ENCODE data around the gene PFKFB3. TPM values are rescaled to one million over a fixed set of nuclear protein-coding genes. Genes with fewer than 3 reads are reported as not detected.
"Not testable (repeated sequence)": the region's sequence is repeated elsewhere in the genome, so short reads cannot be mapped to it uniquely, and the experiment has no call there.

The PFKFB3 gene
- total and polyA plus RNA-seq, 2 experiments from 2014 or later, result 21.6 to 26.2 TPM

- Histone ChIP-seq H3K27ac (no peak overlapping the region), H3K9me2 (replicated peaks; ENCODE audit: insufficient read depth) (no peaks in the 10 kb centered on the region), H3K27me3 (no peaks in the 10 kb centered on the region), H3K4me3 (no peak overlapping the region), H3K79me2 (no peaks in the 10 kb centered on the region), H4K20me1 (ENCODE audit: insufficient read depth, poor library complexity, severe bottlenecking) (no peaks in the 10 kb centered on the region), H3K36me3 (replicated peaks; ENCODE audit: insufficient read depth, low read depth) (no peaks in the 10 kb centered on the region), H3K4me2 (no peak overlapping the region), H2AFZ (no peak overlapping the region), H3K9me3 (ENCODE audit: low read depth) (no peaks in the 10 kb centered on the region), H3K4me1 (ENCODE audit: insufficient read depth) (no peaks in the 10 kb centered on the region)
- no peak for DNase-seq (ENCODE audit: low spot score)
- 97% methylated on average over 11 of the region's 11 CpGs for WGBS (ENCODE audit: low lambda C conversion rate, missing lambda C conversion rate)
- TF ChIP-seq EZH2 (IDR thresholded peaks at IDR 0.05; ENCODE audit: borderline replicate concordance) (no peak), CTCF (IDR thresholded peaks at IDR 0.05; ENCODE audit: poor library complexity) (no peak), EZH2phosphoT487 (IDR thresholded peaks at IDR 0.05; ENCODE audit: low read depth, severe bottlenecking, unreplicated experiment) (no peak)
Measured at GRCh38 chr10:6247041-6247712, 44.4 kb downstream of the PFKFB3 start.

- not testable (repeated sequence) for H3K9me3 ChIP-seq (ENCODE audit: low read depth); H3K4me2 ChIP-seq; DNase-seq (ENCODE audit: low spot score); H3K4me3 ChIP-seq; H3K9me2 ChIP-seq (replicated peaks; ENCODE audit: insufficient read depth); H3K79me2 ChIP-seq; H3K4me1 ChIP-seq (ENCODE audit: insufficient read depth); H3K36me3 ChIP-seq (replicated peaks; ENCODE audit: insufficient read depth, low read depth); H3K27me3 ChIP-seq; H4K20me1 ChIP-seq (ENCODE audit: insufficient read depth, poor library complexity, severe bottlenecking); H2AFZ ChIP-seq; H3K27ac ChIP-seq
- 98% methylated on average over 8 of the region's 8 CpGs for WGBS (ENCODE audit: low lambda C conversion rate, missing lambda C conversion rate)
Measured at GRCh38 chr10:6248908-6249307, 46.2 kb downstream of the PFKFB3 start.

- 100% methylated on average over 1 of the region's 1 CpG for WGBS (ENCODE audit: low lambda C conversion rate, missing lambda C conversion rate)
- Histone ChIP-seq H3K9me2 (replicated peaks; ENCODE audit: insufficient read depth) (no peaks in the 10 kb centered on the region), H3K27me3 (no peaks in the 10 kb centered on the region), H4K20me1 (ENCODE audit: insufficient read depth, poor library complexity, severe bottlenecking) (no peaks in the 10 kb centered on the region), H3K9me3 (ENCODE audit: low read depth) (no peaks in the 10 kb centered on the region), H3K36me3 (replicated peaks; ENCODE audit: insufficient read depth, low read depth) (no peaks in the 10 kb centered on the region), H3K4me3 (no peak overlapping the region), H3K27ac (no peak overlapping the region), H2AFZ (no peak overlapping the region), H3K4me1 (ENCODE audit: insufficient read depth) (no peaks in the 10 kb centered on the region), H3K79me2 (no peaks in the 10 kb centered on the region), H3K4me2 (no peak overlapping the region)
- TF ChIP-seq EZH2phosphoT487 (IDR thresholded peaks at IDR 0.05; ENCODE audit: low read depth, severe bottlenecking, unreplicated experiment) (no peak), CTCF (IDR thresholded peaks at IDR 0.05; ENCODE audit: poor library complexity) (no peak), EZH2 (IDR thresholded peaks at IDR 0.05; ENCODE audit: borderline replicate concordance) (no peak)
- no peak for DNase-seq (ENCODE audit: low spot score)
Measured at GRCh38 chr10:6249698-6250097, 47.0 kb downstream of the PFKFB3 start.

- TF ChIP-seq CTCF (IDR thresholded peaks at IDR 0.05; ENCODE audit: poor library complexity), result no peak
- TF ChIP-seq EZH2phosphoT487 (IDR thresholded peaks at IDR 0.05; ENCODE audit: low read depth, severe bottlenecking, unreplicated experiment), result no peak
- no peak for TF ChIP-seq EZH2 (IDR thresholded peaks at IDR 0.05; ENCODE audit: borderline replicate concordance)
- DNase-seq (ENCODE audit: low spot score), result no peak
- 82% methylated on average over 6 of the region's 6 CpGs for WGBS (ENCODE audit: low lambda C conversion rate, missing lambda C conversion rate)
- no peak overlapping the region for H3K4me2 ChIP-seq
- no peaks in the 10 kb centered on the region for H3K27me3 ChIP-seq
- H3K9me2 ChIP-seq (replicated peaks; ENCODE audit: insufficient read depth), result no peaks in the 10 kb centered on the region
- H3K4me1 ChIP-seq (ENCODE audit: insufficient read depth), result no peaks in the 10 kb centered on the region
- H3K4me3 ChIP-seq, result no peak overlapping the region
- no peak overlapping the region for H2AFZ ChIP-seq
- no peaks in the 10 kb centered on the region for H3K36me3 ChIP-seq (replicated peaks; ENCODE audit: insufficient read depth, low read depth)
- H3K79me2 ChIP-seq, result no peaks in the 10 kb centered on the region
- H3K9me3 ChIP-seq (ENCODE audit: low read depth), result no peaks in the 10 kb centered on the region
- H4K20me1 ChIP-seq (ENCODE audit: insufficient read depth, poor library complexity, severe bottlenecking), result no peaks in the 10 kb centered on the region
- H3K27ac ChIP-seq, result no peak overlapping the region
Measured at GRCh38 chr10:6250745-6251144, 48.0 kb downstream of the PFKFB3 start.
